ENCODE results near the gene IRAK3. TPM values are rescaled to one million over a fixed set of nuclear protein-coding genes. Genes with fewer than 3 reads are reported as not detected.

Gene IRAK3
- total RNA-seq, 1 experiment from 2014 or later: 0.70 TPM

GRCh38 chr12:66156654-66157053 is 32.4 kb upstream of the IRAK3 start:
- no peaks in the 10 kb centered on the region for H3K4me1 Mint-ChIP-seq
- H3K36me3 Mint-ChIP-seq: peaks cover 23% of the 10 kb centered on the region
- TF ChIP-seq ATF1 (CRISPR knock-in tag; IDR thresholded peaks at IDR 0.05) (no peak), ESRRA (CRISPR knock-in tag; IDR thresholded peaks at IDR 0.05; ENCODE audit: borderline replicate concordance) (no peak), CREM (CRISPR knock-in tag; IDR thresholded peaks at IDR 0.05) (no peak), JAZF1 (CRISPR knock-in tag; IDR thresholded peaks at IDR 0.05) (no peak), MYBL2 (CRISPR knock-in tag; IDR thresholded peaks at IDR 0.05) (no peak), STAT6 (CRISPR knock-in tag; conservative IDR thresholded peaks at IDR 0.05; ENCODE audit: low read depth) (no peak), CTCF (IDR thresholded peaks at IDR 0.05) (no peak), TEAD4 (CRISPR knock-in tag; IDR thresholded peaks at IDR 0.05) (no peak), NFYB (CRISPR knock-in tag; conservative IDR thresholded peaks at IDR 0.05; ENCODE audit: low read depth) (no peak)
- no peak overlapping the region for H3K27ac Mint-ChIP-seq
- ChIA-PET CTCF (no interaction called here), POLR2A (no interaction called here)
- H3K27me3 Mint-ChIP-seq (ENCODE audit: low read depth): no peaks in the 10 kb centered on the region
- ATAC-seq (no peak), DNase-seq (ENCODE audit: low spot score) (no peak)
- no peak overlapping the region for H3K4me3 Mint-ChIP-seq
- H3K9me3 Mint-ChIP-seq: peaks cover 3% of the 10 kb centered on the region

GRCh38 chr12:66159123-66159522 is 29.9 kb upstream of the IRAK3 start:
- H3K36me3 Mint-ChIP-seq: peaks cover 26% of the 10 kb centered on the region
- H3K27ac Mint-ChIP-seq: no peak overlapping the region
- ATAC-seq (no peak), DNase-seq (ENCODE audit: low spot score) (no peak)
- H3K27me3 Mint-ChIP-seq (ENCODE audit: low read depth): no peaks in the 10 kb centered on the region
- CTCF ChIA-PET: interaction anchor here (1.0 kb wide), 1 partner anchor 14 kb away, joined by 3 read pairs; no protein-coding TSS in a partner anchor
- POLR2A ChIA-PET: no interaction called here
- TF ChIP-seq TEAD4 (CRISPR knock-in tag; IDR thresholded peaks at IDR 0.05): no peak
- TF ChIP-seq MXD4 (CRISPR knock-in tag; IDR thresholded peaks at IDR 0.05; ENCODE audit: borderline replicate concordance): no peak
- TF ChIP-seq ZBTB21 (CRISPR knock-in tag; IDR thresholded peaks at IDR 0.05; ENCODE audit: borderline replicate concordance): no peak
- no peak for TF ChIP-seq TEAD1 (CRISPR knock-in tag; IDR thresholded peaks at IDR 0.05)
- TF ChIP-seq GTF2I (CRISPR knock-in tag; conservative IDR thresholded peaks at IDR 0.05): no peak
- no peak for TF ChIP-seq AR (CRISPR knock-in tag; IDR thresholded peaks at IDR 0.05)
- TF ChIP-seq ZNF416 (CRISPR knock-in tag; IDR thresholded peaks at IDR 0.05): no peak
- TF ChIP-seq USF2 (CRISPR knock-in tag; IDR thresholded peaks at IDR 0.05): no peak
- no peak for TF ChIP-seq E2F4 (CRISPR knock-in tag; IDR thresholded peaks at IDR 0.05; ENCODE audit: borderline replicate concordance, low read depth)
- no peak for TF ChIP-seq ZNF317 (CRISPR knock-in tag; IDR thresholded peaks at IDR 0.05; ENCODE audit: borderline replicate concordance, low read depth)
- no peak for TF ChIP-seq E2F5 (CRISPR knock-in tag; IDR thresholded peaks at IDR 0.05)
- TF ChIP-seq FOXK1 (CRISPR knock-in tag; IDR thresholded peaks at IDR 0.05): no peak
- no peak for TF ChIP-seq NR2C2 (CRISPR knock-in tag; IDR thresholded peaks at IDR 0.05)
- TF ChIP-seq IRF1 (CRISPR knock-in tag; IDR thresholded peaks at IDR 0.05): no peak
- no peak for TF ChIP-seq ERG (CRISPR knock-in tag; IDR thresholded peaks at IDR 0.05)
- TF ChIP-seq RELA (CRISPR knock-in tag; IDR thresholded peaks at IDR 0.05; ENCODE audit: borderline replicate concordance): no peak
- H3K9me3 Mint-ChIP-seq: peaks cover 7% of the 10 kb centered on the region
- no peaks in the 10 kb centered on the region for H3K4me1 Mint-ChIP-seq
- H3K4me3 Mint-ChIP-seq: no peak overlapping the region
